ENCODE measurements around the gene PROKR2. TPM values are rescaled to one million over a fixed set of nuclear protein-coding genes. Genes with fewer than 3 reads are reported as not detected.

PROKR2 gene
- total RNA-seq, 2 donors from 2014 or later, result not detected

GRCh38 chr20:5328268-5328667 is 11.5 kb upstream of the PROKR2 start:
- H3K9ac ChIP-seq (ENCODE audit: extremely low read depth, low read length, poor library complexity, severe bottlenecking), result no peak overlapping the region
- DNase-seq, result no peak
- Mint-ChIP-seq H3K27ac (no peak overlapping the region), H3K4me3 (no peak overlapping the region), H3K4me1 (no peaks in the 10 kb centered on the region), H3K27me3 (ENCODE audit: insufficient read depth) (peaks cover 5% of the 10 kb centered on the region), H3K9me3 (no peaks in the 10 kb centered on the region), H3K36me3 (ENCODE audit: low read depth) (no peaks in the 10 kb centered on the region)
- H3K36me3 ChIP-seq (ENCODE audit: control insufficient read depth, insufficient read depth, low read length), result no peaks in the 10 kb centered on the region
- peaks cover 9% of the 10 kb centered on the region for H3K27me3 ChIP-seq (ENCODE audit: control insufficient read depth, insufficient read depth, low read length, poor library complexity, severe bottlenecking)
- no peak overlapping the region for H3K27ac ChIP-seq (ENCODE audit: low read depth, low read length)
- H3K4me1 ChIP-seq (ENCODE audit: control insufficient read depth, insufficient read depth, low read length), result no peaks in the 10 kb centered on the region
- no peak for TF ChIP-seq CTCF (conservative IDR thresholded peaks at IDR 0.05)
- WGBS, 2 experiments (ENCODE audit: insufficient coverage in 1 of 2, insufficient read length in 1 of 2), result 83 to 94% methylated on average over 3 of the region's 3 CpGs
- H3K9me3 ChIP-seq (ENCODE audit: control insufficient read depth, low read length), result no peaks in the 10 kb centered on the region
- H3K4me3 ChIP-seq (ENCODE audit: low read length), result no peak overlapping the region

GRCh38 chr20:5327356-5327755 is 10.6 kb upstream of the PROKR2 start:
- no peaks in the 10 kb centered on the region for H3K9me3 ChIP-seq (ENCODE audit: control insufficient read depth, low read length)
- H3K36me3 ChIP-seq (ENCODE audit: control insufficient read depth, insufficient read depth, low read length), result no peaks in the 10 kb centered on the region
- H3K27me3 Mint-ChIP-seq (ENCODE audit: insufficient read depth), result peaks cover 5% of the 10 kb centered on the region
- no peak for TF ChIP-seq CTCF (conservative IDR thresholded peaks at IDR 0.05)
- H3K9ac ChIP-seq (ENCODE audit: extremely low read depth, low read length, poor library complexity, severe bottlenecking), result no peak overlapping the region
- H3K4me3 Mint-ChIP-seq, result no peak overlapping the region
- H3K4me1 Mint-ChIP-seq, result no peaks in the 10 kb centered on the region
- peaks cover 9% of the 10 kb centered on the region for H3K27me3 ChIP-seq (ENCODE audit: control insufficient read depth, insufficient read depth, low read length, poor library complexity, severe bottlenecking)
- H3K4me1 ChIP-seq (ENCODE audit: control insufficient read depth, insufficient read depth, low read length), result no peaks in the 10 kb centered on the region
- no peaks in the 10 kb centered on the region for H3K9me3 Mint-ChIP-seq
- no peak overlapping the region for H3K27ac Mint-ChIP-seq
- no peaks in the 10 kb centered on the region for H3K36me3 Mint-ChIP-seq (ENCODE audit: low read depth)
- 85 to 92% methylated on average over 2 to 3 of the region's 3 CpGs for WGBS, 2 experiments (ENCODE audit: insufficient coverage in 1 of 2, insufficient read length in 1 of 2)
- DNase-seq, result no peak
- H3K27ac ChIP-seq (ENCODE audit: low read depth, low read length), result no peak overlapping the region
- H3K4me3 ChIP-seq (ENCODE audit: low read length), result no peak overlapping the region

- Histone ChIP-seq H3K27me3 (ENCODE audit: control insufficient read depth, insufficient read depth, low read length, poor library complexity, severe bottlenecking) (peaks cover 75% of the 10 kb centered on the region), H3K36me3 (ENCODE audit: control insufficient read depth, insufficient read depth, low read length) (no peaks in the 10 kb centered on the region), H3K9ac (ENCODE audit: extremely low read depth, low read length, poor library complexity, severe bottlenecking) (no peak overlapping the region), H3K4me3 (ENCODE audit: low read length) (peak overlapping the region; percentile 81), H3K27ac (ENCODE audit: low read depth, low read length) (no peak overlapping the region), H3K9me3 (ENCODE audit: control insufficient read depth, low read length) (no peaks in the 10 kb centered on the region), H3K4me1 (ENCODE audit: control insufficient read depth, insufficient read depth, low read length) (no peaks in the 10 kb centered on the region)
- Mint-ChIP-seq H3K4me1 (peaks cover 2% of the 10 kb centered on the region), H3K27me3 (ENCODE audit: insufficient read depth) (peaks cover 66% of the 10 kb centered on the region), H3K36me3 (ENCODE audit: low read depth) (no peaks in the 10 kb centered on the region), H3K4me3 (peak overlapping the region; percentile 65), H3K27ac (no peak overlapping the region), H3K9me3 (peaks cover 7% of the 10 kb centered on the region)
- no peak for TF ChIP-seq CTCF (conservative IDR thresholded peaks at IDR 0.05)
- DNase-seq, result no peak
- 1 to 3% methylated on average over 6 to 28 of the region's 28 CpGs for WGBS, 2 experiments (ENCODE audit: insufficient coverage in 1 of 2, insufficient read length in 1 of 2)
Measured at GRCh38 chr20:5315807-5316187, 957 bp downstream of the PROKR2 start.
